Prostate gland (tissue), 2 donors: ENCODE measurements around the gene SPAG4.

Experiments
- CTCF ChIP-seq, 4 experiments: fragments of 200-600 bp in 2 of 4; fragments of 450-650 bp in 2 of 4; sonication (generic) in 2 of 4; IDR thresholded peaks; 1 replicate in 3 of 4; 2 replicates in 1 of 4; pipeline ENCODE4 v1.5.1; 2016 to 2019; ENCODE audit warnings: antibody characterized with exemption in 4 of 4, mild to moderate bottlenecking in 2 of 4, moderate library complexity in 2 of 4
- POLR2A ChIP-seq: fragments of 450-650 bp; IDR thresholded peaks from one replicate; pipeline ENCODE4 v1.6.1; 2016; ENCODE audit warnings: antibody characterized with exemption, mild to moderate bottlenecking
- POLR2AphosphoS5 ChIP-seq: sonication (generic); formaldehyde crosslinking; IDR thresholded peaks from one replicate; pipeline ENCODE4 v1.6.1; 2017; ENCODE audit warnings: antibody characterized with exemption

DNA sequence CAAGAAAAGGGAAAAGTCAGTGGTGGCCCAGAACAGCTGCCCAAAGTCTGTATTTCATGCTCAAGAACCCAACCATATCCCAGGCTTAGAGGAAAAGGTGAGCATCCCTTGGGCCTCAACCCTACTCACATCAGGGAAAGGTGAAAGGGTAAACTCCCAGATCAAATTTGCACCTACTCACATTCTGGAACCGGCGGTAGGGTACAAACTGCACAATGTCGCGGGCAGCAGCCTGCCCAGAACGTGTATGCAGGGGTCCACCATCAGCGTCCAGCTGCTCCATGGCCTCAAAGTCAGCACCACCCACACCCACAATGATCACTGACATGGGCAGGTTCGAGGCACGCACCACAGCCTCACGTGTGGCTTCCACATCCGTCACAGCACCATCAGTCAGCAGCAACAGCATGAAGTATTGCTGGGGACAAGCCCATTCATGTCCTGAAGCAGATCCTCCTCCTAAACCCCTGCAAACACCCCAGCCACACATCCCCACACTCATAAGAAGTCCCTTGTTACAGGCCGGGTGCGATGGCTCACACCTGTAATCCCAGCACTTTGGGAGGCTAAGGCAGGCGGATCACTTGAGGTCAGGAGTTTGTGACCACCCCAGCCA lies 10.9 kb downstream of the SPAG4 start:
- TF ChIP-seq POLR2A, result no peak
- TF ChIP-seq POLR2AphosphoS5, result no peak
- TF ChIP-seq CTCF (IDR thresholded peaks at IDR 0.05), result no peak
